GM21786 (cell line): ENCODE results near the gene ISCA1.
"Not testable (repeated sequence)": the region's sequence is repeated elsewhere in the genome, so short reads cannot be mapped to it uniquely, and the experiment has no call there.

Experiments
- ATAC-seq: cut with Tn5 transposase; IDR thresholded peaks from one replicate; pipeline ENCODE4 v1.9.1; 2021; ENCODE audit not compliant: unreplicated experiment

Gene ISCA1

DNA sequence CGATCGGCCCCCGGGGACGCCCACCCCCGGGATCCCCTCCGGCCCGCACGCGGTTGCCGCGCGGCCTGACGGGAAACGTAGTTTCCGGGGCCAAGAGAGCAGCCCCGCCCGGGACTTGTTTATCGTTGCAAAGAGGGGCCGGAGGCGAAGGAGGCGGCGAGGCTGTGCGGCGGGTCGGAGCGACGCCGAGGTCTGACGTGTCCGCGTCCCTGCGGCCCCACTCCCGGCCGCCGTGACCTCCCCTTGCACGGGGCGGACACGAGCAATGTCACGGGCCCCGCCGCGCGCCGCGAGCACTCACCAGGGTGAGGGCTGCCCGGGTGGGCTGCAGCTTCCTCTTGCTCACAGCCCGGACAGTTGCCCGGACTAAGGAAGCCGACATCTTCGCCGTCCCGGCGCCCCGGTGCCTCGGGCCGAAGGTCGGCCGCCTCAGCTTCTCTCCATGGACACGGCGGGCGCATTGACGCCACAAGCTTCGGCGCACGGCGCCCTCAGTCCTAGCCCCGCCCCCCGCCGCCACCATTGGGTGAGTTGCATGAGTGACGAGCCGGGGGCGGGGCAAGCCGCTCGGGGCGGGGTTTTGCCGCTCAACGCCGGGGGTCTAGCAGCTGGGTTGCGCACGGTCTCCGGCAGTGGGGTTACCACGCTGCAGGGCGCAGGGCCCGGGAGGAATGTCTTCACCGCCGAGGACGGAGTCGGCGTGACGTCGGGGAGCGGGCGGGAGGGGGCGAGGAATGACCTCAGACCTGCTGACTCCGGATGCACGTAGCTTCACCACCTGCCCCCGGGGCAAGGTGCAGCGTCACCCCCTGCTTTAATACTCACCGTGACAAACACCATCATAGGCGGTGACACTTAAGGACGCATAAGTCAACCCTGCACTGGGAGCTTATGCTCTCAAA lies at the start of gene ISCA1:
ISCA1 (minus strand) TSS at position 462 of the 902 bp plus-strand sequence; CDS start at position 382, 80 bp downstream.
- ATAC-seq = peak; percentile 81

DNA sequence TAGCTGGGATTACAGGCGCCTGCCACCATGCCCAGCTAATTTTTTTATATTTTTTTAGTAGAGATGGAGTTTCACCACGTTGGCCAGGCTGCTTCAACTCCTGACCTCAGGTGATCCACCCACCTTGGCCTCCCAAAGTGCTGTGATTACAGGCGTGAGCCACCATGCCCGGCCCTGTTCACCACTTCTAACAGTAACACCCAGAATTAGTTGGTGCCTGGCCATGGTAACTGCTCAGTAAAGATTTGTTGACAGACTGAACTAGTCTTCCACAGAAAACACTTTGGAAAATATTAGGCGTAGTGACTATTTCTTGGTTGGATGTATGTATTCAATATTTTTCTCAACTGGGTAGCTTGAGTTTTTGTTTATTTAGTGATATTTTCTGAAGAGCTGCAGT lies 47.8 kb upstream of the ISCA1 start:
- no peak for ATAC-seq

DNA sequence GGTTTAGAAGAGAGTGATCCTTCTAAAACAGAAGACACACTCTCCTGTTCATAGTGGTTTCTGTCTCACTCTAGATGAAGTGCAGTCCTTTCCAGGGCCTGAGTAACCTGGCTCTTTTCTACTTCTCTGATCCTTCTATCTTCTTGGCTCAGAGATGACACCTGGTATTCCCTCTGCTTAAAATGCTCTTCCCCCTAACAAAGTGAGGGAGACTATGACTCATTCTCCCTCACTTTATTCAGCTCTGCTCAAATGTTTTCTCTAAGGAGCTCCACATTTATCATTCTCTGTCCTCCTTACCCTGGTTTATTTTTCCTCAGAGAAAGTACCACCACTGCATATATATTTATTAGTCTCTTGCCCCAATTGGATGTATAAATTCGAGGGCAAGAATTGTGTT lies 47.3 kb upstream of the ISCA1 start:
- no peak for ATAC-seq

DNA sequence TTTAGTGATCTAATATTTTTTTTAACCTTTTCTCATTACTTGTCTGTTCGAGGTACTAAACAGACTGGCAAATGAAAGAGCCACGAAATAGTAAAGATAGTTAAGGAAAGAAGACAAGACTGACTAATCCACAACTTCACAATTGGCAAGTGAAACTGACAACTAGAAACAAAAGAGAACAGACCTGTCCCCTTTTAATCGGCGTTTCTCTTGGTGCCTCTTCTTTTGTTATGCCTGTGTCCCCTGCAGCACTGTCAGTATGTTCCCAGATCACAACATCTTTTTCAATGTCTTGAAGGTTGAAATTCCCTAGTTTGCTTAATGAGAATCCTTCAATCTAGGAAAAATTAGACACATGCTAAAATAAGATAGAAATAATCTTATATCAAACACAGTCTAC lies 45.8 kb upstream of the ISCA1 start:
- ATAC-seq = no peak

DNA sequence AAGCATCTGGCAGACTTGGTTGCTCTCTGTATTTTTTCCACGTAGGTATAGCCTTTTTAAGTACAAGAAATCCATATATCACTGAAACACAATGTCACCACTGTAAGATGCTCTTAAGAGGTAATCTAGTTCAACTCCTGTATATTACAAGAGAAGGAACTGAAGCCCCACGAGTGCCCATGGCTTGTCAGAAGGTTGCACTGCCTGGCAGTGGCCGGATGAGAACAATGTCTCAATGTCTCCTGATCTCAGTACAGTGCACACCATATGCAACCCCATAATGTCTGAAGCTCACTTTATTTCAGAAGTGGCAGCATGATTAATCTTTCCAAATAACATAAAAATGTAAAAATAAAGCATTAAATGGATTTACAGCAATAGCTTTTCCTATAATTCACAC lies 44.2 kb upstream of the ISCA1 start:
- ATAC-seq = no peak

DNA sequence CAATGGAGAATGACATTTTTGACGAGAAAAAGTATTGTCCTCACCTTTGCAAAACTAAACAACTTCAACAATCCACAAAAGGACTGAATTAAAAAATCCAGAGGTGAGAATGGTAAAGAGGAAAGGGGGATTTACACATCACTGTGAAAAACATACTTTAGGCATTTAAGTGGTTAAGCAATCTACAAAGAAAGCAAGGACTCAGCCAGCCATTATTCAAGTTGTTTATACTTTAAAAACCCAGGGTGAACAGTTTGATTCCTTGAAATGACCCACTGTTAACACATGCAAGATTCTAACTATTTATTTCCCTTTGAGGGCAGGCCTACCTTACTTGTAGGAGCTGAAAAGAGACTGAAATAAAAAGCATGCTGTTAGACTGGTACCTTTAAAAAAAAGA lies 42.6 kb upstream of the ISCA1 start:
- no peak for ATAC-seq

DNA sequence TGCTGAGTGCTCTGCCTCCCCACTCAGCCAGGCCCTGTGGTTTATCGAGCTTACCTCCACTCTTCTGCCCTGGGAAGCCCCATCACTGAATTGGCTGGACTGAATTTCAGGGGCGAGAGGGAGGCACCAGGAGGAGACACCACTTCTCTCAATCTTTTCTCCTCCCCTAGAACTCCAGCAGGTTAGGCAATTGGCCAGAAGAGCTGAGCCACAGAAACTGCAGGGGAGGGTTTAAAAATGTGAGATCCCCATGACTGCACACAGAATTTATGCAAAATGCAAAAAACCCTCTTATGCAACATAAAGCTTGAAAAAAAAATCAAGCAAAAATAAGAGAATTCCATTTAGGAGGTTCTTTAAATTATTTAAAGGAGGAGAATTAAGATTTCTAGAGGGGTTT lies 42.0 kb upstream of the ISCA1 start:
- ATAC-seq = peak; percentile 68

DNA sequence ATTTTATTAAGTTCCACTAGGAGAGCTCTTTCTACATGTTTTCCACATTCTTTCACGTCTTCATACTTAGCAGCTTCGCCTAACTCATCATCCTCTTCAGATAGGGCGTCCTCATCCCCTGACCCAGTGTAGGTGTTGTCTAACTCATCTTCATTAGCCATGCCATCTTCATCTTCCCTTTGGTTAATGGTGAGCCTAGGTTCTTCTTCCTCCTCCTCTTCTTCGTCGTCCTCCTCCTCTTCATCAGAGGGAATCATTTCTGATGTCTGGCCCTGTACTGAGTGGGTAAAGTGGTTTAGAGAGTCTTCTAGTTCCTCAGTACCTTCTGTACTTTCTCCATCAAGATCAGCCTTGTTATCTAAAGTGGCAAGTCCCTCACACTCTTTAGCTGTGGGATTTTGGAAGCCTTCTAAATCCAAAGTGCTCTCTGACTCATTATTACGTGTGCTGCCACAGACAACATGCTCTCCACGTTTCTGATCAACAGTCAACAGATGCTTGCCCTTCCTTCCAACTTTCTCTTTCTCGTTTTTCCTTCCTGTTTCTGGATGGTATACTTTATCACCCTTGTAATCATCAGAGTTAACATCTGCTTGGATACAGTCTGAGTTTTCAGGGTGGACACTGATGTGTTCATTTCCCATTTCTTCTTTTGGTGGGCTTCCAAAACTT lies 40.8 kb upstream of the ISCA1 start:
- ATAC-seq = no peak

DNA sequence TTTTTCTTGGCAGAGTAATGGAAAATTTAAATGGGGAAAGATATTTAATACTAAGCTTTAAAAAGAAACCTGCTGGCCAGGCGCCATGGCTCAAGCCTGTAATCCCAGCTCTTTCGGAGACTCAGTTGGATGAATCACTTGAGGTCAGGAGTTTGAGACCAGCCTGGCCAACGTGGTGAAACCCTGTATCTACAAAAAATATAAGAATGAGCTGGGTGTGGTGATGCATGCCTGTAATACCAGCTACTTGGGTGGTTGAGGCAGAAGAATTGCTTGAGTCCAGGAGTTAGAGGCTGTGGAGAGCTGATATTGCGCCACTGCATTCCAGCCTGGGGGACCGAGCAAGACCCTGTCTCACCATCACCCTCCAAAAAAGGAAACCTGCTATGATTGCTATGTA lies 39.0 kb upstream of the ISCA1 start:
- ATAC-seq = no peak

DNA sequence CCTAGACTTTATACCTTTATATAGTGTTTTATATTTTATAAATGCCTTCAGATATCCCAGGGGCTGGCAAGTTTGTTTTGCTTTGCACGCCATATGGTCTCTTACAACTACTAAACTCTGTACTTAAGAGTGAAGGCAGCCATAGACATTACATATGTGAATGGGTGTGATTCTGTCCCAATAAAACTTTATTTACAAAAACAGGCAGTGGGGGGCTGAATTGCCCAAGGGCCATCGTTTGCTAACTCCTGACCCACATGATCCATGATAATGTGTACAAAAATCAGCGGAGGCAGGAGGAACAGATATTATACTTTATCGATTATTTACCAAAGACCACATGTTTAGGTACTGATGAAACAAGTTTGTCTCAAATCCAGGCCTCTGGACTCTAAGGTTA lies 35.8 kb upstream of the ISCA1 start:
- ATAC-seq = no peak

DNA sequence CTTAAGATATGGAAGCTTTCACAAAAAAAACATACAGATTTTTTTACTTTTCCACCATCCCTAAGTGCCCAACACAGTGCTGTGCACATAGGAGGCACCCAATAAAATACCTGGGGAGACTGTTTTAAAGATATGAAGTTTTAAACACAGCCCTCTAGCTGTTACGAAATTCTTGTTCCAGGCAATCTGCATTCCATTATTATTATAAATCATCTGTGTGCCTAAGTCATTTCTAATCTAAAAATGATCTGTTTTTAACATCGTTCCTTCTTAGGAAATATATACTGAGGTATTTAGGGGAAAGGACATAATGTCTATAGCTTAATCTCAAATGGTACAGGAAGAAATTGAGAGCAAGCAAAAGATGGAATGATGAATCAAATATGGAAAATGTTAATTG lies 32.7 kb upstream of the ISCA1 start:
- no peak for ATAC-seq

DNA sequence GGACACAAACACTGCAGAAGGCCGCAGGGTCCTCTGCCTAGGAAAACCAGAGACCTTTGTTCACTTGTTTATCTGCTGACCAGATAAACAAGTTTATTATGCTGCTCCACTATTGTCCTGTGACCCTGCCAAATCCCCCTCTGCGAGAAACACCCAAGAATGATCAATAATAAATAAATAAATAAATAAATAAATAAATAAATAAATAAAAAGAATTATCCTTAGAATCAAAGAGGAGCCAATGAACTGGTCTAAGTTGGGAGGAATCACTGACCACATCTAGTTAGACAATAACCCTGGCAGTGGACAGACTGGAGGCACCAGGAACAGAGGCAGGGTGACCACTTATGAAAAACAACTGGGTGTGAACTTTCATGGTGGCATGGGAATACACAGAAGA lies 30.6 kb upstream of the ISCA1 start:
- not testable (repeated sequence) for ATAC-seq

DNA sequence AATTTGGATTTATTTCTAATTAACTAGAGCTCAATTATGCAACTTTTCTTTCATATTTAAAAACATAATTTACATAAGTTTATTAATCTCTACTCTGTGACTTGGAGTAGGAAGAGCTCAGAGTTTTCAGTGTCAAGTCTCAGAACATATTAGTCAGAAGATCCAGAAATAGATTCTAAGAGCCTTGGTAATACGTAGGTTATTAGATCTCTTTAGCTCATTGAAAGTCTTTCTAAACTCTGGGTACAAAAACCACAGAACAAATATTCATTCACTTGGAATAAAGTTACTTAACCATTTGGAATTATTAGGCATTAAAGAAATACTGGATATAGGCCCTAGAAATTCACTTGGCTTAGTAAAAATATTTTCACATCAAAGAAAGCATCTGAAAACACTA lies 26.3 kb upstream of the ISCA1 start:
- ATAC-seq = no peak

DNA sequence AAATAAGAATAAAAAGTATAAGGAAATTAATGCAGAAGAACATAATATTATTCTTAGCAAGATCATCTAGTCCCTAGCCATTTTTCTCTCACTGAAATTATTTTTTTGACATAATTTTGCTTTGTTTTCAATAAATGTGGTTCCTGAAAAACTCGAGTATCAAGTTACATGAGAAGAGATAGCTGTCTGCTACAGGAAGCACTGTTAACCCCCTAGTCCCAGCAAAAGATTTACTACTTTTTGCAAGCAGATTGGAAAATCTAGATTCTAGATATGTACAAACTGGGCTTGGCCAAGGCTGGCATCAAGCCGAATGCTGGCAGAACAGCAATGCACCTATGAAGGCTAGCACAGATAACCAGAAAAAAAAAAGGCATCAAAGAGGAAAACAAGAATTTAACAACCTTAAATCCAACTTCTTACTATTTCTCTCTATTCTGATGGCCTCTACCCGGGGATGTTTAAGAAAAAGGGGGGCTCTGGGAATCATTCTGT lies 21.9 kb upstream of the ISCA1 start:
- no peak for ATAC-seq

DNA sequence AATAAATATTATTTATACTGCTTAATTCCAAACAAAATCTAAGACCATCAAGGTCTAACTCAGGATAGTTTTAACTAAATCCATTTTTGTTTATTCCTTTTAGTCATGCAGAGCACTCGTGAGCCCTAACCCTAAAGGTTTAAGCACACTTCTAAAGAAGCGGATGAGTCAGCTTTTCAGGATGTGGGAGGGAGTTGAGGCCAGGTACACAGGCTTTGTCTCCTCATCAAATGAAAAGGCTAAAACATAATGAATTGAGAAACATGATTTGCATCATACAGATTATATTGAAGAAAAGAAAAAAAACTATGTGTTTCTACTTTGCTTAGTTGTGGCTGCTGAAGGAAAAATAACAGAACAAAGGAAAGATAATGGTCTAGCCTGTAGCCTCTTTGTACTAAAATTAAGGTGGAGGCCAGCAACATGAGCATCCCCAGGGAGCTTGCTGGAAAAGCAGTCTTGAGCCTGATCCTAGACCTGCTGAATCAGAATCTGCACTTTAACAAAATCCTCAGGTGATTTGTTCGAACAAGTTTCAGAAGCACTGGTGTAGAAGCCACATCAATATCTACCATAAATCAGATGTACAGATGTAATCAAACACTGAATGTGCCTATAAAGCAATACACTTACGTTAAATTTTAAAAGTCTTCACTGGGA lies 21.1 kb upstream of the ISCA1 start:
- ATAC-seq = no peak

DNA sequence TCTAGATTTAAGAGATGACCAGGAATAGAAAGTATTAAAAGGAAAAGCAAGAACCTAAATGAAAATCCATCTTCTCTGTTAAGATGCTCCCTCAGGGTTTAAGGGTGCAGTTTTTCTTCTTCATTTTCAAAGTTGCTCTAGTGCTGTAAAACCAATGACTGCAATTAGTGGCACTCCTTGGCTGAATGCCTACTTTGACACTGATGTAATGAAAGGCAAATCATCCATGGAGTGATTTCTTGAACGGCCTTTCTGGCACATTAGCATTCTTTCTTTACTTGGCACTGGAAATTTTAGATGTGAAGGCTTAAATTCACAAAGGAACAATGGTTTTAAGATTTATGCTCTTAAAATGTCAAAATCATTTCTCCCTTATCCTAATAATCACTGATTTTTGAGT lies 19.3 kb upstream of the ISCA1 start:
- no peak for ATAC-seq

DNA sequence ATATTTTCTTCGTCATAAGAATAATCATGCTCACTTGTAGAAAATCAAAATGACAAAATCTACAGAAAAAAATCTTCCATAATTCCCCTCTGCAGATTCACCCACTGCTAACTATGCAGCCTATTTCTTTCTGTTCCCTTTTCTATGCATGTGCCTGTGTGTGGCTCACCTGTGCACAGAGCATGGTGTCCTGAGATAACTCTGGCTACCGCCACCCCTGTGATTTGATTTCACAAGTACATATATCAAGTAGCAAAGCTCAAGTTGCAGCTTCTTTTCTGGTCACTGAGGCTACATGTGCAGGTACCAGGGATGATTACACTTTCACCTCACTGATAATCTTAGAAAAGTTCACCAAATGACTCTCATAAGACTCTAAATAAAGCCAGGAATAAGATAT lies 18.4 kb upstream of the ISCA1 start:
- ATAC-seq = no peak

DNA sequence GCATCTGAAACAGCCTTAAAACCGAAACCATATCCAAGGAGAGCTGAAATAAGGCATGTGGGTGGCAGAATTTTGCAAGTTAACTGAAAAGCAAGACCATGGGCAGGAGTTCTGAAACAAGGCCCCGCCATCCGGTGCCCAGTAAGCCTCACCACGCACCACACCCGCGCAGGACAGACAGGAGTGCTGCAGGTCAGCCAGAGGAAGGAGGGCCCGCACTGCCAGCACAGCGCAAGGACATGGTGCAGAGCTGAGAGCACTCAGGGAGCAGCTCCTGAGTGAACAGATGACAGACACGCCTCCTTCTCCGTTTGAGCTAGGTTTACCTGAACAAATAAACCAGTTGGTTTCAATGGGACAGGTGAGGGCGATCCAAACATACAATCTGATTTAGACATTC lies 16.5 kb upstream of the ISCA1 start:
- no peak for ATAC-seq

DNA sequence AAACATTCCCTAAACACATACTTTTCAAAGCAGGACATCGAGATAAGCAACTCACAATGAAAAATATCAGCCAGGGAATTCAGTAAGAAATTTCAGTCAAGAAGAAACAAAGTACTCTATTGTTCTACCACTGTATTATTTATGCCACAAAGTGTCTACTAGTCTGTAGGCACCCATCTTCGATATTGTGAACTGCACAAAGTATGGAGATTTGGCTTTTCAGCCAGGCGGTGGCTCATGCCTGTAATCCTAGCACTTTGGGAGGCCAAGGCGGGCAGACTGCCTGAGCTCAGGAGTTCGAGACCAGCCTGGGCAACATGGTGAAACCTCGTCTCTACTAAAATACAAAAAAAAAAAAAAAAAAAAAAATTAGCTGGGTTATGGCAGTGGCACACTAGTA lies 8.0 kb upstream of the ISCA1 start:
- ATAC-seq = not testable (repeated sequence)

DNA sequence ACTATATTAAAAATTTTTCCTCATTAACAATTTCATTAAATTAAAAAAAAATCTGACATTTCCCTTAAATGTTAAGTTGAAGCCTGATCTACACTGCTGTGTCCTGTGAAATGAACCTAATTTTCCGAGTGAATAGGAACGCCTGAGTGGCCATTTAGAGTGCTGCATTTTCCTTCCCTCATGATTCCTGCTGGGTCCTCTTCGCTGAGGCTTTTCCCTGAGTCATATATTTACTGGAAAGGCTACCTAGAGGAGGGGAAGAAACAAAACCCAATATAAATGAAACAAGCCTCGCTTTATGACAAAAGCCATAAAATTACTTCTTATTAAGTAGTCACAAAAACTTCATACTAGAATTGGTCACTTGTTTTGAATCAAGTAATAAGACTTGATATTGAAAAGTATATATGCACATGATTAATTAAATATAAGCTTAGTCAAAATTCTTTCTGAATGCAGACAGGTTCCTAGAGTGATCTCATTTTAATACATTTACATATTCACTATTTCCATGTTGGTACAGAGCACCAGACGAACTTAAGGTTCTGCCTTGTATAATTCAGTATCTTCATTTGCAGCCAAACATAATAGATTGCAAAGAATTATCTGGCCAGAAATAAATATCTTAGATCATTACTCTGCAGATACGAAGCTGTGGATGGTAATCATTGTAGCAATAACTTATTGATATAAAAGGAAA lies 6.3 kb upstream of the ISCA1 start:
- no peak for ATAC-seq

DNA sequence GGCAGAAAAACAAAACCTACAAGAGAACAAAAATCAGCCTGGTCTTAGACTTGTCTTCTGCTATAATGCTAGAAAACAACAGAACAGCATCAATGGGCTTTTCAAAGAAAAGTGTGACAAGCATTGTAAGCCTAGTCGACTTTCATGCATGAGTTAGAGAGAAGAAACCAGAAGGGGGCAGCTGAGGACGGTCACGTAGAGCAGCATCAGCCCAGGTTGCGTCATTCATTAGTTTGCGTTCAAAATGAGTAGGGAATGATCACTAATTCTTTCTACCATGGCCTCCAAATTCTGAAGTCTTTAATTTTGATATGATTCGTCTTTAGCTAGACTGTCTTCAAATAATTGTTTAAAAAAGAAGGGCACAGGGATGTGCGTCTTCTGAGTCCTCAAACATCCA lies 4.7 kb upstream of the ISCA1 start:
- no peak for ATAC-seq
